PFSK-1 (cell line): ENCODE data around the gene ASB16.

Source experiments
- POLR2AphosphoS5 ChIP-seq: IDR thresholded peaks from 2 replicates; pipeline ENCODE4 v1.6.1; 2012; ENCODE audit warnings: low read depth, mild to moderate bottlenecking, control low read depth, low read length, moderate library complexity
- REST ChIP-seq, 2 experiments: IDR thresholded peaks; 2 replicates each; pipeline versions ENCODE4 v1.6.1 to v1.8.0; 2011 to 2012; ENCODE audit warnings: low read depth in 2 of 2, low read length in 2 of 2, control low read depth in 1 of 2, inconsistent platforms in 1 of 2, mild to moderate bottlenecking in 1 of 2, moderate library complexity in 1 of 2; ENCODE audit not compliant: insufficient read depth in 1 of 2
- TAF1 ChIP-seq: IDR thresholded peaks from 2 replicates; pipeline ENCODE4 v1.6.1; 2012; ENCODE audit warnings: low read length, control low read depth, borderline replicate concordance; ENCODE audit not compliant: insufficient read depth

GRCh38 chr17:44190481-44190880, 20.0 kb downstream of the ASB16 start:
- TF ChIP-seq POLR2AphosphoS5 (no peak), TAF1 (no peak), REST (IDR thresholded peaks at IDR 0.05; ENCODE audit: insufficient read depth in 1 of 2, low read depth in 2 of 2, low read length in 2 of 2) (no peak)
